SK-N-SH treated with all-trans-retinoic acid at 6 μM for 48 hours (cell line): ENCODE results near the gene NEIL3.

Experiments
- ATAC-seq: fragments of 200-7000 bp; cut with Tn5 transposase; 3 replicates; pipeline ENCODE4 v1.9.1; 2020; ENCODE audit warnings: mild to moderate bottlenecking, moderate library complexity
- ESRRG ChIP-seq: fragments of 250-450 bp; sonication (Bioruptor Pico); IDR thresholded peaks from 2 replicates; pipeline ENCODE4 v1.6.1; 2021; ENCODE audit warnings: mild to moderate bottlenecking
- PPARA ChIP-seq: fragments of 250-450 bp; sonication (Bioruptor Pico); IDR thresholded peaks from 2 replicates; pipeline ENCODE4 v1.5.0; 2020; ENCODE audit warnings: mild to moderate bottlenecking, borderline replicate concordance
- RARB ChIP-seq: fragments of 250-450 bp; sonication (Bioruptor Pico); IDR thresholded peaks from 2 replicates; pipeline ENCODE4 v1.8.0; 2021; ENCODE audit warnings: mild to moderate bottlenecking, moderate library complexity
- SNAI2 ChIP-seq: fragments of 250-450 bp; sonication (Bioruptor Pico); IDR thresholded peaks from 2 replicates; pipeline ENCODE4 v1.5.0; 2020; ENCODE audit warnings: mild to moderate bottlenecking, moderate library complexity
- ZC3H10 ChIP-seq: fragments of 250-450 bp; sonication (Bioruptor Pico); IDR thresholded peaks from 2 replicates; pipeline ENCODE4 v1.5.1; 2021; ENCODE audit warnings: mild to moderate bottlenecking, moderate library complexity
- ZFP3 ChIP-seq: fragments of 250-450 bp; sonication (Bioruptor Pico); IDR thresholded peaks from 2 replicates; pipeline ENCODE4 v1.5.0; 2020; ENCODE audit warnings: mild to moderate bottlenecking, moderate library complexity
- ZNF70 ChIP-seq: fragments of 450-650 bp; formaldehyde crosslinking; IDR thresholded peaks from 2 replicates; pipeline ENCODE4 v1.5.0; 2020; ENCODE audit warnings: mild to moderate bottlenecking, moderate library complexity
- ZNF8 ChIP-seq: fragments of 450-650 bp; formaldehyde crosslinking; IDR thresholded peaks from 2 replicates; pipeline ENCODE4 v1.5.0; 2020; ENCODE audit warnings: mild to moderate bottlenecking, moderate library complexity
- TF ChIP-seq, protein P1 (sequence below): fragments of 250-450 bp; sonication (Bioruptor Pico); IDR thresholded peaks from 2 replicates; pipeline ENCODE4 v1.5.1; 2021; ENCODE audit warnings: mild to moderate bottlenecking, moderate library complexity
- TF ChIP-seq, protein P2 (sequence below): fragments of 250-450 bp; sonication (Bioruptor Pico); IDR thresholded peaks from 2 replicates; pipeline ENCODE4 v1.5.0; 2020; ENCODE audit warnings: mild to moderate bottlenecking, moderate library complexity
- TF ChIP-seq, protein P3 (sequence below): fragments of 250-450 bp; sonication (Bioruptor Pico); IDR thresholded peaks from 2 replicates; pipeline ENCODE4 v1.8.0; 2020; ENCODE audit warnings: mild to moderate bottlenecking, moderate library complexity, borderline replicate concordance

The NEIL3 gene

GRCh38 chr4:177411996-177412395, 102.3 kb downstream of the NEIL3 start:
- no peak for ATAC-seq
- TF ChIP-seq PPARA (CRISPR knock-in tag), result no peak
- TF ChIP-seq, protein P1, sequence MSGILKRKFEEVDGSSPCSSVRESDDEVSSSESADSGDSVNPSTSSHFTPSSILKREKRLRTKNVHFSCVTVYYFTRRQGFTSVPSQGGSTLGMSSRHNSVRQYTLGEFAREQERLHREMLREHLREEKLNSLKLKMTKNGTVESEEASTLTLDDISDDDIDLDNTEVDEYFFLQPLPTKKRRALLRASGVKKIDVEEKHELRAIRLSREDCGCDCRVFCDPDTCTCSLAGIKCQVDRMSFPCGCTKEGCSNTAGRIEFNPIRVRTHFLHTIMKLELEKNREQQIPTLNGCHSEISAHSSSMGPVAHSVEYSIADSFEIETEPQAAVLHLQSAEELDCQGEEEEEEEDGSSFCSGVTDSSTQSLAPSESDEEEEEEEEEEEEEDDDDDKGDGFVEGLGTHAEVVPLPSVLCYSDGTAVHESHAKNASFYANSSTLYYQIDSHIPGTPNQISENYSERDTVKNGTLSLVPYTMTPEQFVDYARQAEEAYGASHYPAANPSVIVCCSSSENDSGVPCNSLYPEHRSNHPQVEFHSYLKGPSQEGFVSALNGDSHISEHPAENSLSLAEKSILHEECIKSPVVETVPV (CRISPR knock-in tag), result no peak
- no peak for TF ChIP-seq ZFP3 (CRISPR knock-in tag)
- no peak for TF ChIP-seq ZC3H10 (CRISPR knock-in tag)
- no peak for TF ChIP-seq SNAI2 (CRISPR knock-in tag)
- TF ChIP-seq, protein P2, sequence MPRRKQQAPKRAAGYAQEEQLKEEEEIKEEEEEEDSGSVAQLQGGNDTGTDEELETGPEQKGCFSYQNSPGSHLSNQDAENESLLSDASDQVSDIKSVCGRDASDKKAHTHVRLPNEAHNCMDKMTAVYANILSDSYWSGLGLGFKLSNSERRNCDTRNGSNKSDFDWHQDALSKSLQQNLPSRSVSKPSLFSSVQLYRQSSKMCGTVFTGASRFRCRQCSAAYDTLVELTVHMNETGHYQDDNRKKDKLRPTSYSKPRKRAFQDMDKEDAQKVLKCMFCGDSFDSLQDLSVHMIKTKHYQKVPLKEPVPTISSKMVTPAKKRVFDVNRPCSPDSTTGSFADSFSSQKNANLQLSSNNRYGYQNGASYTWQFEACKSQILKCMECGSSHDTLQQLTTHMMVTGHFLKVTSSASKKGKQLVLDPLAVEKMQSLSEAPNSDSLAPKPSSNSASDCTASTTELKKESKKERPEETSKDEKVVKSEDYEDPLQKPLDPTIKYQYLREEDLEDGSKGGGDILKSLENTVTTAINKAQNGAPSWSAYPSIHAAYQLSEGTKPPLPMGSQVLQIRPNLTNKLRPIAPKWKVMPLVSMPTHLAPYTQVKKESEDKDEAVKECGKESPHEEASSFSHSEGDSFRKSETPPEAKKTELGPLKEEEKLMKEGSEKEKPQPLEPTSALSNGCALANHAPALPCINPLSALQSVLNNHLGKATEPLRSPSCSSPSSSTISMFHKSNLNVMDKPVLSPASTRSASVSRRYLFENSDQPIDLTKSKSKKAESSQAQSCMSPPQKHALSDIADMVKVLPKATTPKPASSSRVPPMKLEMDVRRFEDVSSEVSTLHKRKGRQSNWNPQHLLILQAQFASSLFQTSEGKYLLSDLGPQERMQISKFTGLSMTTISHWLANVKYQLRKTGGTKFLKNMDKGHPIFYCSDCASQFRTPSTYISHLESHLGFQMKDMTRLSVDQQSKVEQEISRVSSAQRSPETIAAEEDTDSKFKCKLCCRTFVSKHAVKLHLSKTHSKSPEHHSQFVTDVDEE (CRISPR knock-in tag), result no peak
- TF ChIP-seq, protein P3, sequence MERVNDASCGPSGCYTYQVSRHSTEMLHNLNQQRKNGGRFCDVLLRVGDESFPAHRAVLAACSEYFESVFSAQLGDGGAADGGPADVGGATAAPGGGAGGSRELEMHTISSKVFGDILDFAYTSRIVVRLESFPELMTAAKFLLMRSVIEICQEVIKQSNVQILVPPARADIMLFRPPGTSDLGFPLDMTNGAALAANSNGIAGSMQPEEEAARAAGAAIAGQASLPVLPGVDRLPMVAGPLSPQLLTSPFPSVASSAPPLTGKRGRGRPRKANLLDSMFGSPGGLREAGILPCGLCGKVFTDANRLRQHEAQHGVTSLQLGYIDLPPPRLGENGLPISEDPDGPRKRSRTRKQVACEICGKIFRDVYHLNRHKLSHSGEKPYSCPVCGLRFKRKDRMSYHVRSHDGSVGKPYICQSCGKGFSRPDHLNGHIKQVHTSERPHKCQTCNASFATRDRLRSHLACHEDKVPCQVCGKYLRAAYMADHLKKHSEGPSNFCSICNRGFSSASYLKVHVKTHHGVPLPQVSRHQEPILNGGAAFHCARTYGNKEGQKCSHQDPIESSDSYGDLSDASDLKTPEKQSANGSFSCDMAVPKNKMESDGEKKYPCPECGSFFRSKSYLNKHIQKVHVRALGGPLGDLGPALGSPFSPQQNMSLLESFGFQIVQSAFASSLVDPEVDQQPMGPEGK (CRISPR knock-in tag), result no peak
- no peak for TF ChIP-seq ZNF8 (CRISPR knock-in tag)
- TF ChIP-seq ZNF70 (CRISPR knock-in tag), result no peak
- TF ChIP-seq RARB, result no peak
- no peak for TF ChIP-seq ESRRG (CRISPR knock-in tag)
